Measurements from ENCODE around the gene EMC7.

DNA sequence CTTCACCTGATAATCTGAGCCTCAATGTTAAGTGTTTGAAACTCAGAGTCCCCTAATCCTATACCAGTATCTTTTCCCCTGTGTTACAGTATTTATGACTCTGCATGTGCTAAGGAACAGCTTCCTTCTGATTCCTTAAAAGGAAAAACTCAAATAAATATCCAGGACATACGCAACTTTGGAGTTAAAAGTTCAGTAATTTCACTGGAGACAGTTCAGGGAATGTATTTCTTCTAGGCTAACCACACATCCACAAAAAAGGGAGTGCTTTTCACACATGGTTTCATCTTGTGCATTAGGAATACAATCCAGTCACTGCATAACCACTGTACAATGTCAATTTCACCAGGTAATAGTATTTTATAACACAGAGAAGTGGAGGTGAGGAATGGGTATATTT, 31.2 kb upstream of the EMC7 start:
- TF ChIP-seq, protein P1, sequence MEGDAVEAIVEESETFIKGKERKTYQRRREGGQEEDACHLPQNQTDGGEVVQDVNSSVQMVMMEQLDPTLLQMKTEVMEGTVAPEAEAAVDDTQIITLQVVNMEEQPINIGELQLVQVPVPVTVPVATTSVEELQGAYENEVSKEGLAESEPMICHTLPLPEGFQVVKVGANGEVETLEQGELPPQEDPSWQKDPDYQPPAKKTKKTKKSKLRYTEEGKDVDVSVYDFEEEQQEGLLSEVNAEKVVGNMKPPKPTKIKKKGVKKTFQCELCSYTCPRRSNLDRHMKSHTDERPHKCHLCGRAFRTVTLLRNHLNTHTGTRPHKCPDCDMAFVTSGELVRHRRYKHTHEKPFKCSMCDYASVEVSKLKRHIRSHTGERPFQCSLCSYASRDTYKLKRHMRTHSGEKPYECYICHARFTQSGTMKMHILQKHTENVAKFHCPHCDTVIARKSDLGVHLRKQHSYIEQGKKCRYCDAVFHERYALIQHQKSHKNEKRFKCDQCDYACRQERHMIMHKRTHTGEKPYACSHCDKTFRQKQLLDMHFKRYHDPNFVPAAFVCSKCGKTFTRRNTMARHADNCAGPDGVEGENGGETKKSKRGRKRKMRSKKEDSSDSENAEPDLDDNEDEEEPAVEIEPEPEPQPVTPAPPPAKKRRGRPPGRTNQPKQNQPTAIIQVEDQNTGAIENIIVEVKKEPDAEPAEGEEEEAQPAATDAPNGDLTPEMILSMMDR (IDR thresholded peaks at IDR 0.05) = no peak
- TF ChIP-seq POLR2A (IDR thresholded peaks at IDR 0.05) = no peak
